Measurements from ENCODE around the gene PLA2G4D. TPM values are rescaled to one million over a fixed set of nuclear protein-coding genes. Genes with fewer than 3 reads are reported as not detected.

PLA2G4D gene
- total RNA-seq, 2 experiments from 2014 or later = not detected

DNA sequence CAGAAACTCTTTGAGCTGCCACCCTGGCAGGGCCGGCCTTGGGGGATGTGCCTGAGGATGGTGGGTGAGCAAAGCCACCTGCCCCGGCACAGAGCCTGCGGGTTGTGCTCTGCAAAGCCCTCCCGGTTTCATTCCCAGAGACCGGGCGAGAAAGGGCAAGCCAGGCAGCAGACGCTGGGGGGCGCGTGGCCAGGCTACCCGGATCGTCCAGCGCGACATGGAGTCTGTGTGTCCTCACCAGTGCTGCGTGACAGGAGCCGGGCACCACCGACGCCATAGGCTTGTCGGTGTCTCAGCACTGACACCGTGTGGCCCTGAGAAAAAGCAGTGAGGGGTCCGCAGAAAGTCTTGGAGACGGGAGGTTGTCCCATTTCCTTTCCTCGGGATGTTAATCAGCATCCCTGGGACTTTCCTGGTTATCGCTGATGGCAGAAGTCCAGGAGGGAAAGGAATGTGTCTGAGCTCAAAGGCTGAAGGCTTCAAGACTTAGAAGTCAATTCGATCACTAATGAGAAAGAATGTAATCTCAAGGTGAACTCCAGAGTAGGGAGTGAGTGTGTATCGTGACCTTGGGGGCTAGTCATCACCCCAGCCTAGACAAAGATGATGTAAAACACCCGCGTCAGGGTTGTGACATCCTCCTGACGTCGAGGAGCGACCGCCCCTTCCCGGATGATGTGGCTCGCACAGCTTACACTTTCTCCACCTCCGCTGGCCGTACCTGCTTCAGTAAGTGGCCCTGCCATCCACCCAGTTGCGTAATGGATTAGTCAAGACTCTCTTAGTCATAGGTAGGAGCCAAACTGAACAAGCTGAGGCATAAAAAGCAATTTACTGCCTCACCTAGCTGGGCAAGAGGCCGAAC, 37.2 kb downstream of the PLA2G4D start:
- Mint-ChIP-seq H3K27ac (no peak overlapping the region), H3K4me3 (peak overlapping the region; percentile 33), H3K9me3 (no peaks in the 10 kb centered on the region), H3K4me1 (ENCODE audit: low read depth) (peaks cover 13% of the 10 kb centered on the region), H3K36me3 (ENCODE audit: low read depth) (no peaks in the 10 kb centered on the region), H3K27me3 (ENCODE audit: low read depth) (peaks cover 20% of the 10 kb centered on the region)
- intact Hi-C loops (cut with micrococcal nuclease) = loop anchor here (1.0 kb wide), 1 partner anchor 68 kb away; no protein-coding TSS in a partner anchor
- DNase-seq = peak; percentile 73
- CTCF ChIA-PET = interaction anchor here (0.5 to 6.6 kb wide), 20 partner anchors 10 to 283 kb away, joined by 3 to 94 read pairs (median 3); partner anchors contain the start of genes EHD4 and MAPKBP1

DNA sequence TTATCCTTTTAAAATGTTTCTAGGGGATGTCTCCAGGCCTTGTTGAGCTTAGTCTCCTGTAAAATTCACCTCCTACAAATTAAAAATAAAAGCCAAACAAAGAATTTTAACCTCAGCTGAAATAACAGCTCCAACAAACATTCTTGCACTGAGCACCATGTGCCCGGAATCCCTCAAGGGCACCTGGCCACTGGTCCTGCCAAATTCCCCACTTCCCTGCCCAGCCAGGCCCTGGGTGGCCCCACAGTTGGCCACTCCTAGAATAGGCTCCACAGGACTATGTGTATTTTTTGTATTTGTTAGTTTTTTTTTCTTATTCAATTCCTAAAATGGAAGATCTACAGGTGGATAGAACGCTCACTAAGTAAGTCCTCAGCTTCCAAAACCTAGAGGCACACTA, 40.4 kb downstream of the PLA2G4D start:
- Mint-ChIP-seq H3K36me3 (ENCODE audit: low read depth) (no peaks in the 10 kb centered on the region), H3K27ac (no peak overlapping the region), H3K27me3 (ENCODE audit: low read depth) (peaks cover 20% of the 10 kb centered on the region), H3K4me3 (no peak overlapping the region), H3K9me3 (no peaks in the 10 kb centered on the region), H3K4me1 (ENCODE audit: low read depth) (peaks cover 13% of the 10 kb centered on the region)
- DNase-seq = no peak
- intact Hi-C loops (cut with micrococcal nuclease) = no loop called here
- CTCF ChIA-PET = interaction anchor here (1.0 to 6.6 kb wide), 2 partner anchors 11 to 63 kb away, joined by 3 to 94 read pairs; no protein-coding TSS in a partner anchor

DNA sequence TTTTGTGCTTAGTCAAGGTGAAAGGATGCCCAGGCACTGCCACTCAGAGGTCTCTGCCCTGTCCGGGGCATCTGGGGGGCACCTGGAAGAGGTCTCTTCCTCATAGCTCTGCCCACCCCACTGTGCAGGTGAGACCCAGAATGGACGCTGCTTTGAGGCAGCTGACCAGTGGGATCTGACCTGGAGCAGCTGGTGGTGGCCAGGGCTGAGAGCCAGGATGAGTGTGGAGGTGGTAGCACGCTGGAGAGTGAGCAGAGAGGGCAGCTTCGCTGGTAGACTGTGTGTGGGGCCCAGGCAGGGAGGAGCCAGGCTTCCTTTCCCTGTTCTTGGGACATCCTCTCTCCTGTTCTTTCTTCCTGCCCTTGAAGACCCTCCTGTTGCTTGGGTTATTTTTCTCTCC, 41.4 kb downstream of the PLA2G4D start:
- CTCF ChIA-PET = interaction anchor here (6.6 kb wide), 1 partner anchor 62 kb away, joined by 94 read pairs; no protein-coding TSS in a partner anchor
- Mint-ChIP-seq H3K27ac (no peak overlapping the region), H3K4me3 (no peak overlapping the region), H3K36me3 (ENCODE audit: low read depth) (no peaks in the 10 kb centered on the region), H3K27me3 (ENCODE audit: low read depth) (peaks cover 19% of the 10 kb centered on the region), H3K4me1 (ENCODE audit: low read depth) (peaks cover 13% of the 10 kb centered on the region), H3K9me3 (no peaks in the 10 kb centered on the region)
- no peak for DNase-seq
- intact Hi-C loops (cut with micrococcal nuclease) = no loop called here

DNA sequence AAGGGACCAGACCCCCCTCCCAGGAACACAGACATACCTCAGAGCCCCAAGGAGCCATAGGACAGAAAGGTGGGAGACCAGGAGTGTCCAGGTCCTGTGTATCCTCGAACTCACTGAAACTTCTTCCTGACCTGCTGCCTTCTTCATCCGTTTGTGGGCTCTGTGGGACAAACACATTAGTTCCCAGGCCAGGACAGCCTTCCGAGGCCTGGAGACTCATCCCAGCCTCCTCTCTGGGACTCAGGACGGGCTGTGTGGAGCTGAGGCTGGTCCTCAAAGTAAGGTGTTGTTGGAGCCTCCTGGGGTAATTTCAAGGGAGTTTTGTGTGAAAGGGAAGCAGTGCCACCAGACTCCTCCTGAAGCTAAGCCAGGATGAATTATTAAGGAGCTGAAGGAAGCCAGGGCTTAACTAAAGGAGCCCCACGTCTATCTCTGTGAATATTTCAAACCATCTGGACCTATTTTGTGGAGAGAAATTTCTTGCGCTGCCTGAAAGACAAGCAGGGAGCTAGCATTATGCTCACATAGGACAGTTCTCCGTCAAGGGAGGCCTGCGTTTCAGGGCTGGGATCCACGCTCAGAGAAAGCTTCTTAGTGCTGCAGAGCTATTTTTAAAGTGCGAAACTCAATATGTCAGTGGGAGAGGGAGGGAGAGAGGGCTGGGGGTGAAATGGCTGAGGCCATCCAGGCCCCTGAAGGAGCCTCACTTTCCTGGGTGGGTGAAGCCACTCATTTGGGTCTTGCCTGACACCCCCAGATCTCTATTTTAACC, 43.7 kb downstream of the PLA2G4D start:
- Mint-ChIP-seq H3K36me3 (ENCODE audit: low read depth) (no peaks in the 10 kb centered on the region), H3K9me3 (no peaks in the 10 kb centered on the region), H3K4me3 (no peak overlapping the region), H3K4me1 (ENCODE audit: low read depth) (no peaks in the 10 kb centered on the region), H3K27ac (no peak overlapping the region), H3K27me3 (ENCODE audit: low read depth) (no peaks in the 10 kb centered on the region)
- DNase-seq = no peak
- CTCF ChIA-PET = interaction anchor here (0.8 to 1.3 kb wide), 2 partner anchors 61 to 67 kb away, joined by 3 to 6 read pairs; no protein-coding TSS in a partner anchor
- intact Hi-C loops (cut with micrococcal nuclease) = no loop called here

DNA sequence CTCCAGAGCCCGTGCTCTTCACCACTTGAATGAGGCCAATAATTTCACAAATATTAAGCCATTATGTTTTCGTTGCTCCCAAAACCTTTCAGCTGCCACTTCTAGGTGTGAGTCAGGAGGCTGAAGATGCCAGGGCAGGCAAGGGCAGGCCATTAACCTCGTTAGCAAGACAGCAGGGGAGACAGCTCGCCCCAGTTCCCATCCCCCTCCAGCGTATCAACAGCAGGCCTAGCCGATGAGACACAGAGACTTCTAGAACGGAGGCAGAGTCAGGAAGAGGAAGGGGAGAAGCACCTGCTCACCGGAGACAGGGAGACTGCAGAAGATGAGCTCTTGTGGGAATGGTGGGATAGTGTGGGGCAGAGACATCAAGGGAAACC, 45.6 kb downstream of the PLA2G4D start:
- CTCF ChIA-PET = interaction anchor here (1.1 kb wide), 1 partner anchor 59 kb away, joined by 5 read pairs; no protein-coding TSS in a partner anchor
- DNase-seq = no peak
- Mint-ChIP-seq H3K36me3 (ENCODE audit: low read depth) (no peaks in the 10 kb centered on the region), H3K27me3 (ENCODE audit: low read depth) (no peaks in the 10 kb centered on the region), H3K4me1 (ENCODE audit: low read depth) (no peaks in the 10 kb centered on the region), H3K27ac (no peak overlapping the region), H3K4me3 (no peak overlapping the region), H3K9me3 (no peaks in the 10 kb centered on the region)
- intact Hi-C loops (cut with micrococcal nuclease) = no loop called here

DNA sequence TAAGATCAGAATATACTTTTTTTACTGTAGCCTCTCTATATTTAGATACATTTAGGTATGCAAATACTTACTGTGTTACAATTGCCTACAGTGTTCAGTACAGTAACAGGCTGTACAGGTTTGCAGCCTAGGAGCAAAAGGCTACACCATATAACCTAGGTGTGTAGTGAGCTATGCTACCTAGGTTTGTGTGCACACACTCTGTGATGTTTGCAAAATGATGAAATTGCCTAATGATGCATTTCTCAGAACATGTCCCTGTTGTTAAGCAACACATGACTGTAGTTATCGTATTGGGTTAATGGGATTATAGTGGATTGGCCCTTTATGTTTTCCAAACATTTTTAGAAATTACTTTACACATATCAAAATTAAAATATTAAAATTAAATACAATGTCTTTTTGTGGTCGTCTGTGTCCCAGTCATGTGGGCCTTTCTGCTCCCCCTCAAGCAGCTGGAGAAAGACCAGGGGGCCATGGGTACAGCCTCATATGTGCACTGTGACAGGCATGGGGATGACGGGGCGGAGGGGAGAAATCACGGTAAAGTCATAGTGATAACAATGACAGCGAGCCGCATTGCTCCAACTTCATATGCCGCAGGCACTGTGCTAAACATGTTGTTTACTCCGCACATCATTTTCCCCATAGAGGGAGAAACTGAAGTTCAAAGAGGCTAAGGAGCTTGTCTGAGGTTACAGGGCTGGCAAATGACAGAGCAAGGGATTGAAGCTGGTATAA, 46.1 kb downstream of the PLA2G4D start:
- CTCF ChIA-PET = interaction anchor here (1.1 kb wide), 1 partner anchor 59 kb away, joined by 5 read pairs; no protein-coding TSS in a partner anchor

DNA sequence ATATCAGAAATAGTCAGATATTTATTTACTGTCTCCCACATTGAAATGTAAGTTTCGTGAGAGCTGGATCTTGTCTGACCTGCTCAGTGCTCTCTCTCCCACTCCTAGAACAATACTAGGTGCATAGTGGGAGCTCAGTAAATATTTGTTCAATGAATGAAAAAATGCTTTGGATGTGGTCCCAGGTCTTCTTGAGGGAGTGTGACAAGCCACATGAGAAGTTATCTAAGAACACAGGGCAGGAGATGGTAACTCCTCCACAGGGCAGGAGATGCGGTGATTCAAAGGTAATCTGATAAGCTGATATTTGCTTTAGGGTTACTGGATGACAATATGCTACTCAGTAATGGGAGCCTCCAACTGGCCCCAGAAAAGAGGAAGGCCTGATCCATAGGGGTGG, 47.8 kb downstream of the PLA2G4D start:
- no peaks in the 10 kb centered on the region for H3K27me3 Mint-ChIP-seq (ENCODE audit: low read depth)
- H3K4me3 Mint-ChIP-seq = no peak overlapping the region
- intact Hi-C loops (cut with micrococcal nuclease) = no loop called here
- no peak overlapping the region for H3K27ac Mint-ChIP-seq
- CTCF ChIA-PET = interaction anchor here (1.0 to 1.2 kb wide), 2 partner anchors 10 to 57 kb away, joined by 3 read pairs; no protein-coding TSS in a partner anchor
- no peak for DNase-seq
- H3K4me1 Mint-ChIP-seq (ENCODE audit: low read depth) = no peaks in the 10 kb centered on the region
- H3K9me3 Mint-ChIP-seq = no peaks in the 10 kb centered on the region
- H3K36me3 Mint-ChIP-seq (ENCODE audit: low read depth) = no peaks in the 10 kb centered on the region

More for the DNA sequence above, 46.1 kb downstream of the PLA2G4D start:
- Mint-ChIP-seq H3K9me3 (no peaks in the 10 kb centered on the region), H3K4me1 (ENCODE audit: low read depth) (no peaks in the 10 kb centered on the region), H3K27me3 (ENCODE audit: low read depth) (no peaks in the 10 kb centered on the region), H3K36me3 (ENCODE audit: low read depth) (no peaks in the 10 kb centered on the region), H3K4me3 (no peak overlapping the region), H3K27ac (no peak overlapping the region)
- intact Hi-C loops (cut with micrococcal nuclease) = no loop called here
- DNase-seq = no peak

DNA sequence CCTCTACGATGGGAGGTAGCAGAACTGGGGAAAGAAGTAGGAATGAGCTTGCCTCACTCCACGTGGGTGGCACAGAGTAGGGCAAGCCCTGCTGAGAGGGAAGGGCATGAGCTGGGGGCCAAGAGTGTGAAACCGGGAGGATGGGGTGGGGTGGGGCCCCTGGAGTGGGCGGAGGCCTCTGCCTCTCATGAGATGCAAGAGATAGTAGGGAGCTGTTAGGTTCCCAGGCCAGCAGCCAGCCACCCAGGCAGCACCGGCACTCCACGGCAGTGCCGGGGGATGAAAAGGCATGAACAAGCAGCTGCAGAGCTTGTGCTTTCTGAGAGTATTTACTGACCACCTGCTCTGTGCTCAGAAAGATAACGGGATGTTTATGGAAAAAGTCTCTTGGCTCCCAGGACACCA, 49.1 kb downstream of the PLA2G4D start:
- no peak overlapping the region for H3K4me3 Mint-ChIP-seq
- H3K4me1 Mint-ChIP-seq (ENCODE audit: low read depth) = no peaks in the 10 kb centered on the region
- H3K27ac Mint-ChIP-seq = no peak overlapping the region
- H3K9me3 Mint-ChIP-seq = no peaks in the 10 kb centered on the region
- no peak for DNase-seq
- CTCF ChIA-PET = interaction anchor here (0.6 kb wide), 1 partner anchor 343 kb away, joined by 3 read pairs; no protein-coding TSS in a partner anchor
- intact Hi-C loops (cut with micrococcal nuclease) = no loop called here
- no peaks in the 10 kb centered on the region for H3K36me3 Mint-ChIP-seq (ENCODE audit: low read depth)
- peaks cover 2% of the 10 kb centered on the region for H3K27me3 Mint-ChIP-seq (ENCODE audit: low read depth)

DNA sequence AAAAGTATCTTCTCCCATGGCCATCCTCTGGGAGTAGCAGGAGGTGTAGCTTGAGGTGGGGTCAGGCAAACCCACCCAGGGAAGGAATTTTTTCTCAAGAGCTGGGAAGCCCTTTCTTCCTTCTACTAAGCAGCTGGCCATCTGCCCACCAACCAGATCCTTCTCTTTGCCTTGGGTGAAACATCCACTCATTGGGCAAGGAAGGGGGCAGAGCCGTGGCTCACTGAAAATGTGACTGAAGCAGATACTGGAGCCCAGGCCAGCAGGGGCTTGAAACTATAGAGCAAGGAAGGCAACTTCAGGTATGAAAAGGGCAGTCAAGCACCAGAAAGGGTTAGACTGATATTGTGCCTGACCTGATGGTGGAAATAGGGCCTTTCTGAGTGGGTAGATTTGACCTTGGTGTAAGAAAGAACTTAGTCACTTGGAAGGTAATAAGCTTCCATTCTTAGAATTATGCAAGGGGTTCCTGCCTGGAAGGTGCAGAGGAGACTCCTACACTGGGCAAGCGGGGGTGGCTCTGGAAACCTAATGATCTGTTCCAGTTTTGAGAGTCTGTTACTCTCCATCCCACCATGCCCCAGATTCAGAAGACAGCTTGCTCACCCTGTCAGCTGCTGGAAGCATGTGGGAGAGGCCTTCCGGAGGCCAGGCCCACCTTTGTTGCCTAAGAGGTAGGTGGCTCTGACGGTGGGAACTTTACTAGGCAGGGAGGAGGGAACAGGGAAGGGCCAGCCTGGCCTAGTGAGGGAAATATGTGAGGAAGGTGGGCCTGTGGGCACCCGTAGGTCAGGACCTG, 51.6 kb downstream of the PLA2G4D start:
- Mint-ChIP-seq H3K27me3 (ENCODE audit: low read depth) (peaks cover 2% of the 10 kb centered on the region), H3K4me1 (ENCODE audit: low read depth) (no peaks in the 10 kb centered on the region), H3K9me3 (no peaks in the 10 kb centered on the region), H3K27ac (no peak overlapping the region), H3K36me3 (ENCODE audit: low read depth) (no peaks in the 10 kb centered on the region), H3K4me3 (no peak overlapping the region)
- intact Hi-C loops (cut with micrococcal nuclease) = no loop called here
- CTCF ChIA-PET = interaction anchor here (0.6 to 1.2 kb wide), 3 partner anchors 38 to 53 kb away, joined by 3 read pairs; no protein-coding TSS in a partner anchor
- DNase-seq = no peak

DNA sequence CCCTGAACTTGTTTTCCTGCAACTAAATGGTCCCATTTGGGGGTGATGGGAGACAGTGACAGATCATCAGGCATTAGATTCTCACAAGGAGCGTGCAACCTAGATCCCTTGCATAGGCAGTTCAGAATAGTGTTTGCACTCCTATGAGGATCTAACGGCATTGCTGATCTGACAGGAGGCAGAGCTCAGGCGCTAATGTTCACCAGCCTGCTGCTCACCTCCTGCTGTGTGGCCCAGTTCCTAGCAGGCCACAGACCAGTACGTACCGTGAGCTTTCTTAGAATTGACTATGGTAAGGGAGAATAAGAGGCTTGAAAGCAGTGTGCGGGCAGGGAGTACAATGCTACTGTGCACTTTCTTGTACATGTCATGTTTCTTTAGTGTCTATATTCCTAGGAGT, 56.0 kb downstream of the PLA2G4D start:
- H3K4me1 Mint-ChIP-seq (ENCODE audit: low read depth) = peaks cover 10% of the 10 kb centered on the region
- H3K9me3 Mint-ChIP-seq = no peaks in the 10 kb centered on the region
- no peaks in the 10 kb centered on the region for H3K36me3 Mint-ChIP-seq (ENCODE audit: low read depth)
- CTCF ChIA-PET = interaction anchor here (2.5 kb wide), 1 partner anchor 18 kb away, joined by 7 read pairs; no protein-coding TSS in a partner anchor
- H3K27ac Mint-ChIP-seq = no peak overlapping the region
- DNase-seq = no peak
- intact Hi-C loops (cut with micrococcal nuclease) = loop anchor here (5.0 kb wide), 1 partner anchor 154 kb away; no protein-coding TSS in a partner anchor
- no peak overlapping the region for H3K4me3 Mint-ChIP-seq
- peaks cover 2% of the 10 kb centered on the region for H3K27me3 Mint-ChIP-seq (ENCODE audit: low read depth)

DNA sequence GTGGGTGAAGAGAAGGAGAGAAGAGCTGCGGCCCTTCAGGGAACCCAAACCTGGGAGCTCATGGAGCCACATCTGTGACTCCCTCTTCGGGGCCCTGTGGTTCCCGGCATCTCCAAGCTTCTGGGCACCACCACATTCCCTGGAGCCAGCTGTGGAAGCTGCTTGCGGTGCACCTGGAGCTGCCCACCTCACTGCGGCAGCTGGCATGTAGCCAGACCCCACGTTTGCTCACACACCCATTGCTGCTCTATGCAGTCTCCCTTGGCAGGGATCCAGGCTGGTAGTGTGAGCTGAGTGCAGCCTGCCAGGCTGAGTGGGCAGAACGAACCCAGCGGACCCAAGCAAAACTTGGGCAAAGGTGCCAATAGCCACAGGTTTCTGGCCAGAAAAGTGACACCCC, 56.7 kb downstream of the PLA2G4D start:
- intact Hi-C loops (cut with micrococcal nuclease) = loop anchor here (5.0 kb wide), 1 partner anchor 155 kb away; no protein-coding TSS in a partner anchor
- Mint-ChIP-seq H3K27ac (no peak overlapping the region), H3K27me3 (ENCODE audit: low read depth) (peaks cover 2% of the 10 kb centered on the region), H3K9me3 (no peaks in the 10 kb centered on the region), H3K4me1 (ENCODE audit: low read depth) (peaks cover 16% of the 10 kb centered on the region), H3K36me3 (ENCODE audit: low read depth) (no peaks in the 10 kb centered on the region), H3K4me3 (no peak overlapping the region)
- no peak for DNase-seq
- CTCF ChIA-PET = interaction anchor here (2.5 kb wide), 1 partner anchor 19 kb away, joined by 7 read pairs; no protein-coding TSS in a partner anchor

Measured in activated naive CD4-positive, alpha-beta T cell treated with anti-CD3 and anti-CD28 coated beads for 36 hours (primary cell).